HCT116 (cell line): Measurements from ENCODE around the gene AAK1. TPM values are rescaled to one million over a fixed set of nuclear protein-coding genes. Genes with fewer than 3 reads are reported as not detected.

Experiments used
- ATAC-seq: fragments of 200-7000 bp; cut with Tn5 transposase; 2 replicates; pipeline ENCODE4 v1.9.1; 2020; ENCODE audit warnings: mild to moderate bottlenecking, moderate library complexity
- BruUV-seq: library from RNA; stranded (reverse); fragments of 400-500 nt; replicated peaks from 2 replicates; lab custom pipeline; 2021; lab: Mats Ljungman, UMichigan
- CTCF ChIA-PET: fragments of 300-600 bp; sonication (Branson Sonifier 250); formaldehyde crosslinking; loops from one replicate; lab custom pipeline; 2021; ENCODE audit warnings: antibody characterized with exemption; lab: Charles Lee
- POLR2A ChIA-PET: fragments of 300-600, 350-600 bp; sonication (Branson Sonifier 250); formaldehyde crosslinking; loops from one replicate; lab custom pipeline; 2021; ENCODE audit warnings: antibody characterized with exemption; lab: Charles Lee
- RAD21 ChIA-PET, 2 experiments: fragments of 300-600 bp; sonication (Branson Sonifier 250); formaldehyde crosslinking; loops; one replicate each; lab custom pipeline; 2023; ENCODE audit warnings: low total read pairs in 2 of 2; ENCODE audit not compliant: uncharacterized antibody in 2 of 2, unreplicated experiment in 2 of 2, low non-redundant PET in 1 of 2; lab: Charles Lee
- DNase-seq: peaks from one replicate; pipeline ENCODE4 v3.0.0-alpha.2; 2010; ENCODE audit warnings: low read depth, low spot score
- H2AFZ ChIP-seq: fragments of 200-600 bp; shearing (Covaris generic), sonication (generic); 2 replicates; pipeline ENCODE4 v1.6.1; 2017; ENCODE audit warnings: low read depth, mixed run types, mixed read lengths, antibody characterized with exemption, low read length; ENCODE audit not compliant: poor library complexity, severe bottlenecking
- H3K27ac ChIP-seq: 2 replicates; pipeline ENCODE4 v1.5.1; 2012; ENCODE audit warnings: low read depth, low read length
- H3K27me3 ChIP-seq: fragments of 200-600 bp; sonication (generic); 2 replicates; pipeline ENCODE4 v1.6.1; 2016; ENCODE audit warnings: mixed run types, low read length, mixed read lengths; ENCODE audit not compliant: insufficient read depth
- H3K36me3 ChIP-seq, 2 experiments: fragments of 200-500 bp in 1 of 2; fragments of 200-600 bp in 1 of 2; sonication (Bioruptor generic) in 1 of 2; sonication (generic) in 1 of 2; 2 replicates each; pipeline versions ENCODE4 v1.5.1 to v1.6.1; 2014 to 2016; ENCODE audit warnings: low read length in 2 of 2, inconsistent platforms in 1 of 2, mixed read lengths in 1 of 2, mixed run types in 1 of 2; ENCODE audit not compliant: insufficient read depth in 2 of 2, control insufficient read depth in 1 of 2
- H3K4me1 ChIP-seq, 2 experiments: fragments of 200-600 bp in 1 of 2; sonication (generic) in 1 of 2; 2 replicates each; pipeline versions ENCODE4 v1.5.1 to v1.6.1; 2012 to 2017; ENCODE audit warnings: low read length in 2 of 2, inconsistent platforms in 1 of 2, mild to moderate bottlenecking in 1 of 2, mixed read lengths in 1 of 2, mixed run types in 1 of 2, moderate library complexity in 1 of 2; ENCODE audit not compliant: insufficient read depth in 2 of 2, control insufficient read depth in 1 of 2
- H3K4me2 ChIP-seq: fragments of 200-600 bp; sonication (generic); 2 replicates; pipeline ENCODE4 v1.6.1; 2017; ENCODE audit warnings: mixed run types, low read length, mixed read lengths
- H3K4me3 ChIP-seq, 2 experiments: fragments of 200-600 bp in 1 of 2; sonication (generic) in 1 of 2; replicated peaks in 1 of 2; 2 replicates each; pipeline ENCODE4 v1.5.1; 2011 to 2016; ENCODE audit warnings: low read length in 2 of 2, control low read depth in 1 of 2, low read depth in 1 of 2, mild to moderate bottlenecking in 1 of 2, mixed read lengths in 1 of 2, mixed run types in 1 of 2
- H3K79me2 ChIP-seq: fragments of 200-600 bp; sonication (generic); 2 replicates; pipeline ENCODE4 v1.6.1; 2017; ENCODE audit warnings: mild to moderate bottlenecking, mixed run types, low read length, moderate library complexity, mixed read lengths; ENCODE audit not compliant: insufficient read depth
- H3K9ac ChIP-seq: fragments of 200-600 bp; sonication (generic); 2 replicates; pipeline ENCODE4 v1.6.1; 2016; ENCODE audit warnings: low read length, mixed read lengths
- H3K9me2 ChIP-seq: fragments of 200-600 bp; sonication (generic), shearing (Covaris generic); 2 replicates; pipeline ENCODE4 v1.6.1; 2017; ENCODE audit warnings: mixed run types, mild to moderate bottlenecking, moderate library complexity; ENCODE audit not compliant: insufficient read depth
- H3K9me3 ChIP-seq, 2 experiments: fragments of 200-500 bp in 1 of 2; fragments of 200-600 bp in 1 of 2; sonication (Bioruptor generic) in 1 of 2; sonication (generic) in 1 of 2; 2 replicates each; pipeline ENCODE4 v1.6.1; 2014 to 2017; ENCODE audit warnings: low read length in 2 of 2, mixed read lengths in 2 of 2, inconsistent platforms in 1 of 2, low read depth in 1 of 2, mild to moderate bottlenecking in 1 of 2, mixed run types in 1 of 2, moderate library complexity in 1 of 2; ENCODE audit not compliant: control insufficient read depth in 1 of 2, insufficient read depth in 1 of 2
- H4K20me1 ChIP-seq: fragments of 200-600 bp; sonication (generic), shearing (Covaris generic); 2 replicates; pipeline ENCODE4 v1.6.1; 2017; ENCODE audit warnings: mixed run types, mild to moderate bottlenecking, moderate library complexity; ENCODE audit not compliant: insufficient read depth
- CBX3 ChIP-seq: IDR thresholded peaks from 2 replicates; pipeline ENCODE4 v1.6.1; 2012; ENCODE audit warnings: low read depth
- CEBPB ChIP-seq: IDR thresholded peaks from 2 replicates; pipeline ENCODE4 v1.6.1; 2012; ENCODE audit warnings: low read depth
- EGR1 ChIP-seq: IDR thresholded peaks from 2 replicates; pipeline ENCODE4 v1.6.1; 2012; ENCODE audit warnings: low read depth
- ELF1 ChIP-seq: IDR thresholded peaks from 2 replicates; pipeline ENCODE4 v1.6.1; 2012; ENCODE audit warnings: low read depth, borderline replicate concordance
- EZH2 ChIP-seq: fragments of 200-600 bp; sonication (generic); IDR thresholded peaks from 2 replicates; pipeline ENCODE4 v1.6.1; 2017; ENCODE audit warnings: antibody characterized with exemption, mixed run types
- EZH2phosphoT487 ChIP-seq: fragments of 200-600 bp; IDR thresholded peaks from 2 replicates; pipeline ENCODE4 v1.6.1; 2018; ENCODE audit warnings: antibody characterized with exemption, borderline replicate concordance
- JUND ChIP-seq: IDR thresholded peaks from 2 replicates; pipeline ENCODE4 v1.6.1; 2012
- POLR2A ChIP-seq: IDR thresholded peaks from 2 replicates; pipeline ENCODE4 v1.7.0; 2011; ENCODE audit warnings: borderline replicate concordance; ENCODE audit not compliant: insufficient read depth, insufficient read length; ENCODE audit errors: extremely low read depth
- POLR2AphosphoS5 ChIP-seq: IDR thresholded peaks from 2 replicates; pipeline ENCODE4 v1.6.1; 2011; ENCODE audit warnings: mild to moderate bottlenecking, low read depth, low read length, moderate library complexity
- SRF ChIP-seq: IDR thresholded peaks from 2 replicates; pipeline ENCODE4 v1.6.1; 2012; ENCODE audit warnings: low read depth
- YY1 ChIP-seq: IDR thresholded peaks from 2 replicates; pipeline ENCODE4 v1.6.1; 2011; ENCODE audit warnings: low read length, low read depth, moderate library complexity, mild to moderate bottlenecking; ENCODE audit not compliant: insufficient replicate concordance; ENCODE audit errors: extremely low read depth
- ZFX ChIP-seq: fragments of 450-650 bp; IDR thresholded peaks from 2 replicates; pipeline ENCODE4 v1.6.1; 2017
- ZNF274 ChIP-seq: fragments of 200-500 bp; sonication (Bioruptor generic); IDR thresholded peaks from 2 replicates; pipeline ENCODE4 v1.6.1; 2014; ENCODE audit warnings: mild to moderate bottlenecking, low read depth, low read length, inconsistent platforms
- intact Hi-C: fragments of 100-400 bp; cut with micrococcal nuclease; formaldehyde crosslinking; loops from 2 replicates; pipeline ENCODE4 v1.10.0; 2022
- total RNA-seq: library from RNA; stranded (reverse); gene quantifications from one replicate; pipeline ENCODE4 v1.2.1, GENCODE V29; 2021; ENCODE audit not compliant: unreplicated experiment
- TF ChIP-seq, protein P1 (sequence below): IDR thresholded peaks from 2 replicates; pipeline ENCODE4 v1.6.1; 2011; ENCODE audit warnings: mild to moderate bottlenecking, low read length, moderate library complexity; ENCODE audit not compliant: insufficient replicate concordance; ENCODE audit errors: extremely low read depth
- TF ChIP-seq, protein P2 (sequence below), 3 experiments: fragments of 200-600 bp in 1 of 3; sonication (generic) in 1 of 3; IDR thresholded peaks in 2 of 3; conservative IDR thresholded peaks in 1 of 3; 2 replicates each; pipeline ENCODE4 v1.5.1; 2012 to 2017; ENCODE audit warnings: low read depth in 2 of 3, low read length in 2 of 3, antibody characterized with exemption in 1 of 3, borderline replicate concordance in 1 of 3, control low read depth in 1 of 3, mild to moderate bottlenecking in 1 of 3, mixed read lengths in 1 of 3, mixed run types in 1 of 3, moderate library complexity in 1 of 3; ENCODE audit not compliant: insufficient read depth in 1 of 3

AAK1 gene
- total RNA-seq, 1 experiment from 2014 or later: 32.0 TPM

DNA sequence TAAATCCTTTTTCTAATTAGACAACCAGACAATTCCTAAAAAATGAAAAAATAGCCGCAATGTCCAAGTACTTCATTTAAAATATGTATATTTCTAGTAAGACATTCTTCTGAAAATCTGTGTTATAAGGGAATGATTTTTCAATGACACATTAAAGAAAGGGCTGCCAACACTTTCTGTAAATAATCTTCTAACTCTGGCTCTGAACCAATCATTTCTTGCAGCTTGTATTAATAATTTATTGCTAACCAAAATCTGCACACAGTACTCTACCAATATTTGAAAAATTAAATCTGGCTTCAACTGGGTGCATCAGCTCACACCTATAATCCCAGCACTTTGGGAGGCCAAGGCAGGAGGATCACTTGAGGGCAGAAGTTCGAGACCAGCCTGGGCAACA is 214.6 kb downstream of the AAK1 start:
- ChIA-PET CTCF (no interaction called here), POLR2A (no interaction called here), RAD21 (no interaction called here)
- Histone ChIP-seq H3K9me3 (no peaks in the 10 kb centered on the region), H3K4me3 (no peak overlapping the region), H3K4me1 (no peaks in the 10 kb centered on the region), H3K9ac (no peak overlapping the region), H3K79me2 (no peaks in the 10 kb centered on the region), H3K4me2 (no peak overlapping the region), H2AFZ (no peak overlapping the region), H3K9me2 (no peaks in the 10 kb centered on the region), H3K27ac (no peak overlapping the region), H4K20me1 (no peaks in the 10 kb centered on the region), H3K36me3 (peaks cover 0 to 6% of the 10 kb centered on the region in 2 experiments; a peak in 2 of 4 replicates), H3K27me3 (no peaks in the 10 kb centered on the region)
- TF ChIP-seq POLR2AphosphoS5 (no peak), POLR2A (no peak), CEBPB (no peak), EZH2 (no peak), ZNF274 (no peak), SRF (no peak), YY1 (no peak)
- TF ChIP-seq, protein P1, sequence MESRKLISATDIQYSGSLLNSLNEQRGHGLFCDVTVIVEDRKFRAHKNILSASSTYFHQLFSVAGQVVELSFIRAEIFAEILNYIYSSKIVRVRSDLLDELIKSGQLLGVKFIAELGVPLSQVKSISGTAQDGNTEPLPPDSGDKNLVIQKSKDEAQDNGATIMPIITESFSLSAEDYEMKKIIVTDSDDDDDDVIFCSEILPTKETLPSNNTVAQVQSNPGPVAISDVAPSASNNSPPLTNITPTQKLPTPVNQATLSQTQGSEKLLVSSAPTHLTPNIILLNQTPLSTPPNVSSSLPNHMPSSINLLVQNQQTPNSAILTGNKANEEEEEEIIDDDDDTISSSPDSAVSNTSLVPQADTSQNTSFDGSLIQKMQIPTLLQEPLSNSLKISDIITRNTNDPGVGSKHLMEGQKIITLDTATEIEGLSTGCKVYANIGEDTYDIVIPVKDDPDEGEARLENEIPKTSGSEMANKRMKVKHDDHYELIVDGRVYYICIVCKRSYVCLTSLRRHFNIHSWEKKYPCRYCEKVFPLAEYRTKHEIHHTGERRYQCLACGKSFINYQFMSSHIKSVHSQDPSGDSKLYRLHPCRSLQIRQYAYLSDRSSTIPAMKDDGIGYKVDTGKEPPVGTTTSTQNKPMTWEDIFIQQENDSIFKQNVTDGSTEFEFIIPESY: no peak
- intact Hi-C loops: no loop called here
- no TSS peak for BruUV-seq
- ATAC-seq (no peak), DNase-seq (no peak)

DNA sequence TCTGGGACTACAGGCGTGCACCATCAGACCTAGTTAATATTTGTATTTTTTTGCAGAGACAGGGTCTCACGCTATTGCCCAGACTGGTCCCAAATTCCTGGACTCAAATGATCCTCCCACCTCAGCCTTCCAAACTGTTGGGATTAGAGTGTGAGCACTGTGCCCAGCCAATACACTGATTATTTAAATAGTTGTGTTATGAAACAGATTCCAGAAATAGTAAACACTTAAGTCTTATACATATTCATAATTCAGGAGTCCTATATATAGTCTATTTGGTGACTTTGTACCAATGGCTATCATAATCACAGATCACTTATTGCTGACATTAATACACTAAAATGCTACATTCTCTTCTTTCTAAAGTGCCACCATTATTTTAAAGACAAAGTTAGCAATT is 219.1 kb downstream of the AAK1 start:
- H3K27ac ChIP-seq: no peak overlapping the region
- intact Hi-C loops: no loop called here
- H3K79me2 ChIP-seq: no peaks in the 10 kb centered on the region
- DNase-seq (no peak), ATAC-seq (no peak)
- H3K9me3 ChIP-seq: no peaks in the 10 kb centered on the region
- BruUV-seq: no TSS peak
- H3K4me2 ChIP-seq: no peak overlapping the region
- H3K4me1 ChIP-seq: no peaks in the 10 kb centered on the region
- peaks cover 0 to 5% of the 10 kb centered on the region in 2 experiments; a peak in 2 of 4 replicates for H3K36me3 ChIP-seq
- H3K27me3 ChIP-seq: no peaks in the 10 kb centered on the region
- no peak overlapping the region for H3K4me3 ChIP-seq
- ChIA-PET CTCF (no interaction called here), POLR2A (interaction anchor here (1.0 kb wide), 1 partner anchor 13 kb away, joined by 4 read pairs; the partner anchor contains the start of gene NFU1), RAD21 (no interaction called here)
- no peaks in the 10 kb centered on the region for H4K20me1 ChIP-seq
- H2AFZ ChIP-seq: no peak overlapping the region
- H3K9me2 ChIP-seq: no peaks in the 10 kb centered on the region
- no peak overlapping the region for H3K9ac ChIP-seq
- TF ChIP-seq JUND: no peak
- TF ChIP-seq EZH2: no peak
- no peak for TF ChIP-seq ZFX
- TF ChIP-seq POLR2A: no peak
- TF ChIP-seq EZH2phosphoT487: no peak
- TF ChIP-seq, protein P1: no peak
- TF ChIP-seq, protein P2, sequence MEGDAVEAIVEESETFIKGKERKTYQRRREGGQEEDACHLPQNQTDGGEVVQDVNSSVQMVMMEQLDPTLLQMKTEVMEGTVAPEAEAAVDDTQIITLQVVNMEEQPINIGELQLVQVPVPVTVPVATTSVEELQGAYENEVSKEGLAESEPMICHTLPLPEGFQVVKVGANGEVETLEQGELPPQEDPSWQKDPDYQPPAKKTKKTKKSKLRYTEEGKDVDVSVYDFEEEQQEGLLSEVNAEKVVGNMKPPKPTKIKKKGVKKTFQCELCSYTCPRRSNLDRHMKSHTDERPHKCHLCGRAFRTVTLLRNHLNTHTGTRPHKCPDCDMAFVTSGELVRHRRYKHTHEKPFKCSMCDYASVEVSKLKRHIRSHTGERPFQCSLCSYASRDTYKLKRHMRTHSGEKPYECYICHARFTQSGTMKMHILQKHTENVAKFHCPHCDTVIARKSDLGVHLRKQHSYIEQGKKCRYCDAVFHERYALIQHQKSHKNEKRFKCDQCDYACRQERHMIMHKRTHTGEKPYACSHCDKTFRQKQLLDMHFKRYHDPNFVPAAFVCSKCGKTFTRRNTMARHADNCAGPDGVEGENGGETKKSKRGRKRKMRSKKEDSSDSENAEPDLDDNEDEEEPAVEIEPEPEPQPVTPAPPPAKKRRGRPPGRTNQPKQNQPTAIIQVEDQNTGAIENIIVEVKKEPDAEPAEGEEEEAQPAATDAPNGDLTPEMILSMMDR (IDR thresholded peaks at IDR 0.05 in 2 of 3, conservative IDR thresholded peaks at IDR 0.05 in 1 of 3; ENCODE audit: borderline replicate concordance in 1 of 3, insufficient read depth in 1 of 3, low read depth in 2 of 3, low read length in 2 of 3): no peak
- TF ChIP-seq ZNF274: no peak
- TF ChIP-seq ELF1: no peak
- no peak for TF ChIP-seq CBX3
- TF ChIP-seq EGR1: no peak
